ENCODE results near the gene THOC7.
A peak's percentile ranks its signal among the peaks of the same experiment; 100 is the strongest.

THOC7 gene

GRCh38 chr3:63864008-63864964, 681 bp upstream of the THOC7 start:
- peaks cover 63% of the 10 kb centered on the region for H3K4me1 Mint-ChIP-seq
- no peaks in the 10 kb centered on the region for H3K9me3 Mint-ChIP-seq
- H3K4me3 Mint-ChIP-seq, result peak overlapping the region; percentile 90
- H3K27ac Mint-ChIP-seq, result peak overlapping the region; percentile 90
- H3K27me3 Mint-ChIP-seq, result no peaks in the 10 kb centered on the region
- peaks cover 5% of the 10 kb centered on the region for H3K36me3 Mint-ChIP-seq

DNA sequence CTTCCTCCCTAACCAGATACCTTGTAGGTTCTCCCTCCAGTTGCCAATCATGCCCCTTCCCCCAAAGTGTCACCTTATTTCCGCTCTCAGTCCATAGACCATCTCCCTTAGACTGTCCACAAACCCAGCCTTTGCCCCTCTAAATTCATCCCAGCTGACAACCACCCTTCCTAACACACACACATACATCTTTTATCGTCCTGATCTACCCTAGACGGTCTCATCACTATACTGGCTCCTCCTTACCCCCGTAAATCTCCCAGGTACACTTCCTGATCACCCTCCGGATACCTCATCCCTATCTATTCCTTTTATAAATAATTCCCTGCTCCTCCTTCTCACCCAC, 828 bp downstream of the THOC7 start:
- H3K27ac Mint-ChIP-seq, result peak overlapping the region; percentile 68
- peaks cover 5% of the 10 kb centered on the region for H3K36me3 Mint-ChIP-seq
- H3K4me1 Mint-ChIP-seq, result peaks cover 62% of the 10 kb centered on the region
- no peaks in the 10 kb centered on the region for H3K27me3 Mint-ChIP-seq
- peak overlapping the region; percentile 82 for H3K4me3 Mint-ChIP-seq
- H3K9me3 Mint-ChIP-seq, result no peaks in the 10 kb centered on the region

GRCh38 chr3:63861306-63861705, 2.3 kb downstream of the THOC7 start:
- no peaks in the 10 kb centered on the region for H3K9me3 Mint-ChIP-seq
- H3K36me3 Mint-ChIP-seq, result peaks cover 1% of the 10 kb centered on the region
- peak overlapping the region; percentile 63 for H3K27ac Mint-ChIP-seq
- no peak overlapping the region for H3K4me3 Mint-ChIP-seq
- no peaks in the 10 kb centered on the region for H3K27me3 Mint-ChIP-seq
- H3K4me1 Mint-ChIP-seq, result peaks cover 66% of the 10 kb centered on the region

DNA sequence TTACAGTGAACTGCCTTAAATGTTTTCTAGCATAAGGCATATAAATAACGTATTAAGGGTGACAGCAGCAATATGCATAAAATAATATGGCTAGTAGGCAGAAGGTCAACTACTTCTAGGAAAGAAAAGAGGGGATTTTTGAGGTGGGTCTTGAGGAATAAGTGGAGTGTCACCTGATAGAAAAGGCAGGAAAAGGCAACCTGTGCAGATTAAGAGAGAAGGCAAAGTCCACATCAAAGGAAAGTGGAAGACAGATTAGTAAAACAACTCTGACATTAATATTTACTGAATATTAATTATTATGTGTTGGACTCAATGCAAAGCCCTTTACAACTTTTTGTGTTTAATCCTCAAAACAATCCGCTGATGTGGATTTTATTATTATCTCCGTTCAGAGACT, 2.8 kb downstream of the THOC7 start:
- peaks cover 71% of the 10 kb centered on the region for H3K4me1 Mint-ChIP-seq
- H3K4me3 Mint-ChIP-seq, result no peak overlapping the region
- no peak overlapping the region for H3K27ac Mint-ChIP-seq

GRCh38 chr3:63857311-63857710, 6.3 kb downstream of the THOC7 start:
- H3K4me1 Mint-ChIP-seq, result peaks cover 61% of the 10 kb centered on the region
- no peak overlapping the region for H3K4me3 Mint-ChIP-seq

More for the DNA sequence above, 2.8 kb downstream of the THOC7 start:
- Mint-ChIP-seq H3K9me3 (no peaks in the 10 kb centered on the region), H3K36me3 (peaks cover 1% of the 10 kb centered on the region), H3K27me3 (no peaks in the 10 kb centered on the region)

GRCh38 chr3:63855333-63855940, 8.2 kb downstream of the THOC7 start:
- no peak overlapping the region for H3K4me3 Mint-ChIP-seq
- H3K27ac Mint-ChIP-seq, result peak overlapping the region; percentile 72
- peaks cover 47% of the 10 kb centered on the region for H3K4me1 Mint-ChIP-seq
- H3K27me3 Mint-ChIP-seq, result no peaks in the 10 kb centered on the region
- no peaks in the 10 kb centered on the region for H3K9me3 Mint-ChIP-seq
- H3K36me3 Mint-ChIP-seq, result peaks cover 6% of the 10 kb centered on the region

More at GRCh38 chr3:63857311-63857710, 6.3 kb downstream of the THOC7 start:
- no peaks in the 10 kb centered on the region for H3K27me3 Mint-ChIP-seq
- no peak overlapping the region for H3K27ac Mint-ChIP-seq
- H3K36me3 Mint-ChIP-seq, result peaks cover 5% of the 10 kb centered on the region
- no peaks in the 10 kb centered on the region for H3K9me3 Mint-ChIP-seq

DNA sequence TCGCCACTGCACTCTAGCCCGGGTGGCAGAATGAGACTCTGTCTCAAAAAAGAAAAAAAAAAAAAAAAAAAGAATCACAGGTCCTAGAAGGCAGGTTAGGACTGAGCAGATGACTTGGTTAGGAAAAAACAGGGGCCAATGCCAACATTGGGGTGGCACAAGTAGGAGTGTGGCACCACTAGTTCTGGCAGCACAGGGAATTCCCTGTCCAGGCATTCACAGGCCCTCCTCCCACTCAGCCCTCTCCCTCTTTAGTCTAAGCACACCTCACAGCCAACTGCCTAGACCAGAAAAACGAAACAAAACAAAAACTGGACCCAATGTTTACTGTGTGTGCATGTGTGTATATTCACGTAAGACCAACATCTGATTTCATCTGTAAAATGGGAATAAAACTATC, 10.5 kb downstream of the THOC7 start:
- Mint-ChIP-seq H3K27me3 (no peaks in the 10 kb centered on the region), H3K36me3 (peaks cover 6% of the 10 kb centered on the region), H3K4me3 (no peak overlapping the region), H3K4me1 (peaks cover 40% of the 10 kb centered on the region), H3K9me3 (no peaks in the 10 kb centered on the region), H3K27ac (no peak overlapping the region)

GRCh38 chr3:63851287-63851686, 12.3 kb downstream of the THOC7 start:
- Mint-ChIP-seq H3K9me3 (no peaks in the 10 kb centered on the region), H3K4me3 (no peak overlapping the region), H3K27ac (no peak overlapping the region), H3K36me3 (peaks cover 4% of the 10 kb centered on the region), H3K27me3 (no peaks in the 10 kb centered on the region), H3K4me1 (peaks cover 29% of the 10 kb centered on the region)

GRCh38 chr3:63849175-63849574, 14.4 kb downstream of the THOC7 start:
- Mint-ChIP-seq H3K9me3 (no peaks in the 10 kb centered on the region), H3K4me1 (peaks cover 16% of the 10 kb centered on the region), H3K36me3 (peaks cover 4% of the 10 kb centered on the region), H3K27me3 (no peaks in the 10 kb centered on the region), H3K4me3 (no peak overlapping the region), H3K27ac (no peak overlapping the region)

DNA sequence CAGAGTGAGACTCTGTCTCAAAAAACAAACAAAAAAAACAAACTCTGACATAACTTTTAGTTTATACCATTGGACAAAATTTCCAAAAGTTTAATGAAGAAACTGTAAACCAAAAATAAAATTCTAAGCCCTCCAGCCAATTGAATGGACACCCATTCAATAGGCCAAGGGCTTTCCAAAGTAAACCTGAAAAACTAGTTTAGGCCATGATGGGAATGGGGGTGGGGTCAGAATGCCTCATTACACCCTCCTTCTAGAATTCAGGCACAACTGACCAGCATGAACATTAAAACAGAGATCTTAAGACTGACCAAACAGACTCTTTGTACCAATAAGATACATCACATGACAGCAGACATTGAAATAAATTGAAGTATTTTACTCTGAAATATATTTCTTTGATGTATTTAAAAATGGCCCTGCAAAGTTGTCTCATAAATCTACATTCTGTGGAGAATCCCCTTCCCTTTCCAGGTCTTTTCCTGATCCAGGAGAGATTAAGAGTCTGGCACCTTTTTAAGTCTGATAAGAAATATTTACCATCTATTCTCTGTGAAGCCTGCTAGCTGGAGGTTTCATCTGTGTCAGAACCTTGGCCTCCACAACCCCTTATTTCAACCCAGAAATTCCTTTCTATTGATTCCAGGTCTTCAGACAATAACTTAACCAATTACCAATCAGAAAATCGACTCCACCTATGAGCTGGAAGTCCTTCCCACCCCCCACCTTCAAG, 15.7 kb downstream of the THOC7 start:
- H3K36me3 Mint-ChIP-seq, result peaks cover 4% of the 10 kb centered on the region
- no peak overlapping the region for H3K4me3 Mint-ChIP-seq
- H3K27ac Mint-ChIP-seq, result no peak overlapping the region

GRCh38 chr3:63845215-63845614, 18.4 kb downstream of the THOC7 start:
- Mint-ChIP-seq H3K4me3 (no peak overlapping the region), H3K27me3 (no peaks in the 10 kb centered on the region), H3K4me1 (peaks cover 12% of the 10 kb centered on the region), H3K27ac (no peak overlapping the region), H3K36me3 (no peaks in the 10 kb centered on the region), H3K9me3 (no peaks in the 10 kb centered on the region)

More for the DNA sequence above, 15.7 kb downstream of the THOC7 start:
- Mint-ChIP-seq H3K27me3 (no peaks in the 10 kb centered on the region), H3K4me1 (peaks cover 16% of the 10 kb centered on the region), H3K9me3 (no peaks in the 10 kb centered on the region)

DNA sequence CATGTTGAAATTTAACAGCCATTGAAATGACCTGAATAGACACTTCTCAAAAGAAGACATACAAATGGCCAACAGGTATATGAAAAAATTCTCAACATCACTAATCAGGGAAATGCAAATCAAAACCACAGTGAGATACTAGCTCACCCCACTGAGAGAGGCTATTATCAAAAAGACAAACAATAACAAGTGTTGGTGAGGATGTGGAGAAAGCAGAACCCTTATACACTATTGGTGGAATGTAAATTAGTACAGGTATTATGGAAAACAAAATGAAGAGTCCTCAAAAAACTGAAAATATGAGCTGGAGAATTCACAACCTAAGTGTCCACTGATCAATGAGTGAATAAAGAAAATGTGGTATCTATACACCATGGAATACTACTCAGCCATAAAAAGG, 21.5 kb downstream of the THOC7 start:
- H3K4me1 Mint-ChIP-seq, result no peaks in the 10 kb centered on the region
- H3K9me3 Mint-ChIP-seq, result no peaks in the 10 kb centered on the region
- no peaks in the 10 kb centered on the region for H3K27me3 Mint-ChIP-seq
- H3K27ac Mint-ChIP-seq, result no peak overlapping the region
- no peaks in the 10 kb centered on the region for H3K36me3 Mint-ChIP-seq
- no peak overlapping the region for H3K4me3 Mint-ChIP-seq

DNA sequence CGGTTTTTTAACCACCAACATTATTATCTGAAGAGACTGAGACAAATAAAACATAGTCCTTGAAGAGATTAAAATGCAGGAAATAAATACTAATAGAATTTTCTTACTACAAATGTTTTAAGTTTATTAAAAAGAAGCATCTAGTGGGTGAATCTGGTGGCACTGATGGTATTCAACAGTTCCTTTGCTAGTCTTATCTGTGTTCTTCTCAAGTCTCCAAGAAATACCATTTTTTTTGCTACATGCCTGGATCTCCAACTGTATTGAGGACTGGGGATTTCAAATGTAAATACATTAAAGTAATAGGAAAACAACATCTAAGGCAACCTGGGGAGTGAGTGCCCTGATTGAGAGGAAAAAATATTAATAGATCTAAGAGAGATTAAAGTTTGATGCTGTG, 21.9 kb downstream of the THOC7 start:
- no peaks in the 10 kb centered on the region for H3K36me3 Mint-ChIP-seq
- no peak overlapping the region for H3K4me3 Mint-ChIP-seq
- H3K27ac Mint-ChIP-seq, result no peak overlapping the region
- H3K9me3 Mint-ChIP-seq, result no peaks in the 10 kb centered on the region
- H3K27me3 Mint-ChIP-seq, result no peaks in the 10 kb centered on the region
- H3K4me1 Mint-ChIP-seq, result no peaks in the 10 kb centered on the region

GRCh38 chr3:63832395-63832794, 31.2 kb downstream of the THOC7 start:
- Mint-ChIP-seq H3K4me1 (no peaks in the 10 kb centered on the region), H3K27me3 (no peaks in the 10 kb centered on the region), H3K9me3 (no peaks in the 10 kb centered on the region), H3K4me3 (no peak overlapping the region), H3K36me3 (peaks cover 17% of the 10 kb centered on the region), H3K27ac (no peak overlapping the region)

DNA sequence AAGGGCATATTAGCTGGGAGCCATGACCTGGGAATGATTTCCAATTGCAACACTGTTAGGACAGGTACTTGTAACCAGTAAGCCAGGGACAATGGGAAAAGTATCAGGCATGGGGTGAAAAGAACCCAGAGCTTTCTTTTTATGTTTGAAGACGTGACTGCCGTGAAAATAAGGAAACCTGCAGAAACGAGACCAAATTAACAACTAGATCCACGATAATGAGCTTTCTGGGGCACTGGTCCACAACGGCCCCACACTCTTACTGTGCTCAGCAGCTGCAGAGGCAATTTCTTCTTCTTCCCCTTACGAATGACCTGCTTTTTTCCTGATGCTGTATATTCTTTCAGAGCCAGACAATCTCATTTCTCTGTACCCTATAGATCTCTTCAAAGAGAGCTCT, 33.1 kb downstream of the THOC7 start:
- H3K36me3 Mint-ChIP-seq, result peaks cover 13% of the 10 kb centered on the region
- no peaks in the 10 kb centered on the region for H3K4me1 Mint-ChIP-seq
- no peak overlapping the region for H3K27ac Mint-ChIP-seq
- no peak overlapping the region for H3K4me3 Mint-ChIP-seq
- H3K27me3 Mint-ChIP-seq, result no peaks in the 10 kb centered on the region
- H3K9me3 Mint-ChIP-seq, result no peaks in the 10 kb centered on the region

- Mint-ChIP-seq H3K27me3 (no peaks in the 10 kb centered on the region), H3K4me1 (no peaks in the 10 kb centered on the region), H3K9me3 (no peaks in the 10 kb centered on the region), H3K36me3 (peaks cover 4% of the 10 kb centered on the region), H3K4me3 (no peak overlapping the region), H3K27ac (no peak overlapping the region)
Observed at GRCh38 chr3:63824309-63824708, 39.3 kb downstream of the THOC7 start.

Data from activated naive CD4-positive, alpha-beta T cell treated with anti-CD3 and anti-CD28 coated beads, Interleukin-2, amount 50 U/mL, for 24 hours (primary cell).